Activated T-cell treated with anti-CD3 and anti-CD28 coated beads for 24 hours (primary cell): ENCODE measurements around the gene TUBGCP6.

ENCODE experiments used
- DNase-seq: peaks from one replicate; pipeline ENCODE4 v3.0.0-alpha.2; 2020; ENCODE audit warnings: low read depth

The TUBGCP6 gene

DNA sequence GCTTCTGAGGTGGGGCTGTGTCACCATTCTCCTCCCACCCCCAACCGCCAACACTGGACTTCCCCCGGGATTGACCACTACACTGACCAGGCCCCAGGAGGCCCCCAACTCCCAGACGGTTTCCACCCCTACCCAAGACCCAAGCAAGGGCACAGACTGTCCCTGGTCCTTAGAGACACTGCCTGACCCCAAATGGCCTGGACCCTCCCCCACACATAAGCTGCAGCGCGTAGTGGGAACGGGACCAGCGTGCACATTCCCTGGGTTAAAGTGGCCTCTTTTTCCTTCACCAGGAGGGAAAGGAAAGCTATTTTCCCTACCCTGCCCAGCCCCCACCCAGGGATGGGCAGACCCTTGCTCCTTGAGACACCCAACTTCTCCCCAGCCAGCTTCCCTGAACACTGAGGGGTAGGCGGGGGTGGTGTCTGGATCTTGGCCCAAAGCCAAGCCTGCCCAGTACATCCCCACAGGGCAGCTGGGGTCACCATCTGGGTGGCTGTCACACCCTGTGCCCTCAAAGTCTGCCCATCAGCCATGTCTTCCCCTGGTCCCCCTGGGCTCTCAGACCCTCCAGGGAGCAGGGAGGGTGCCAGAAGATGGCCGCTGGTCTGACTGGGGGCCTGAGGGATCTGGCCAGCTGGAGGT lies 18.3 kb upstream of the TUBGCP6 start:
- no peak for DNase-seq

DNA sequence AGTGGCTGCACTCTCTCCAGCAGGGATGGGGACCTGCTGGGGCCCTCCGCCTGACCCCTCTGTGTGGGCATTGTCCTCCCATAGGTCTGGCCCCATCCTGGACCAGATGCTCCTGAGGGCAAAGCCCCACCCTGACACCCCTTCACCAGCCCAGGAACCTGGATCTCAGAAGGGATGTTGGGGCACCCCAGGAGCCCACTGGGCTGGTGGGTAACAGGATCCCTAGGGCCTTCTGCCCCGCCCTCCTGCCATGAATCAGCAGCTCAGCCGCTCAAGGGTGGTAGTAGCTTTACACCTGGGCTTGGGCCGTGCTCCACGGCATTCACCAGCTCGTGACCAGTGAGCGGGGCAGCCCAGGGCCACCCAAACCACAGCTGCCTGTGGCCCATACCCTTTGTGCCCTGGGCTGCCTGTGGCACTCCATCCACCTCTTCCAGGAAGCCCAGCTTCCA lies 17.7 kb upstream of the TUBGCP6 start:
- no peak for DNase-seq

DNA sequence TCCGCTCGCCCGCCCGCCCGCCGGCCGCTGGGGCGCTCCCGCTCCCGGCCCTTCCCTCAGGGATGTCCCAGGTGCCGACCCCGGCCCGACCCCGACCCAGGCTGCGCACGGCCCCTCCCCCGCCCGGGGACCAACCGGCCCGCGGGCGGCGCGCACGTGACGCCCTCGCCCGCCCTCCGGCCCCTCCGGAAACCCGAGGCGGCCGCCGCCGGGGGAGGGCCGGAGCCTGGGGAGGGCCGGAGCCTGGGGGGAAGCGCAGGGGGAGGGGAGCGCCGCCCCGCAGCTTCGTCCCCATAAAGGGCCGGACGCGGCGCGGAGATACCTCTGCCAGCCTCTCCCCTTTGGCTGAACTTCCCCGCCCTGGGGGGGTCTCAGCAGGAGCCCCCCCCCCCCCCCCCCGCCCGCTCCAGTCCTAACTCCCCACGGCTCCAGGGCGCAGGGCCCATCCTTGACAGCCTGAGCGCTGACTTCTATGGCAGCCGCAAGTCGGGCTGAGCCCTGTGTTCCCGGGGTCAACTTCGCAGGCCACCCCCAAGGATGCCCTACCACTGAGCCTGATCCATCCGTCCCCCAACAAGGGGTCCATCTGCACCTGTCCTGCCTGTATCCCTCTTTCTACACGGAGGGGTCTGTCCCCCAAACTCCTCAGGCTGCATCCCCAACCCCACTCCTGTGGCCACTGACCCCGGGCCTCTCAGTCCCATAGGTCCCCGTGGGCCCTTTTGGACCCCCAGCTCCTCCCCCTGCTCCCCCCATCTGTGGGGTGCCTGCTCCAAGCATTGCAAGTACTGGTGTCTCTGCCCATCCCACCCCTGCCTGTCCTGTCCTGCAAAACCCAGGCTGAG lies 17.0 kb upstream of the TUBGCP6 start, which contains the start of gene MAPK12:
MAPK12 (minus strand) TSS at position 69 of the 845 bp plus-strand sequence. CDS start 174 bp downstream, outside the sequence.
- no peak for DNase-seq

GRCh38 chr22:50260801-50261614 lies 16.2 kb upstream of the TUBGCP6 start:
- no peak for DNase-seq

GRCh38 chr22:50260434-50260800 lies 15.6 kb upstream of the TUBGCP6 start:
- no peak for DNase-seq

DNA sequence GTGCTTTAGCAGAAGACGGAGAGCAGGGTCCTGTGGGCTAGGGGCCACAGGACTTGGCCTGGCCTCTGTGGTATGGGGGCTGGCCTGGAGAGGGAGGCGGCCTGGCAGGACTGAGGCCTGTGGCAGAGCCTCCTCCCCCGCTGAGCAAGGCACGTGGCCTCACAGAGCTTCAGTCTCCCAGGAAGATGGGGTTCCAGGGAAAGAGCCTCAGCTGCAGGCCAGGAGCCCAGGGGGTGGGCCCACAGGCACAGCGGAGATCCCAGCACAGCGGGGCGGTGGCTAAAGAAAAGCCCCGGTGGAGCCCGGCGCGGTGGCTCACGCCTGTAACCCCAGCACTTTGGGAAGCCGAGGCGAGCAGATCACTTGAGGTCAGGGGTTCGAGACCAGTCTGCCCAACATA lies 14.5 kb upstream of the TUBGCP6 start:
- DNase-seq = no peak

GRCh38 chr22:50258361-50259292 lies 13.8 kb upstream of the TUBGCP6 start:
- DNase-seq = no peak

DNA sequence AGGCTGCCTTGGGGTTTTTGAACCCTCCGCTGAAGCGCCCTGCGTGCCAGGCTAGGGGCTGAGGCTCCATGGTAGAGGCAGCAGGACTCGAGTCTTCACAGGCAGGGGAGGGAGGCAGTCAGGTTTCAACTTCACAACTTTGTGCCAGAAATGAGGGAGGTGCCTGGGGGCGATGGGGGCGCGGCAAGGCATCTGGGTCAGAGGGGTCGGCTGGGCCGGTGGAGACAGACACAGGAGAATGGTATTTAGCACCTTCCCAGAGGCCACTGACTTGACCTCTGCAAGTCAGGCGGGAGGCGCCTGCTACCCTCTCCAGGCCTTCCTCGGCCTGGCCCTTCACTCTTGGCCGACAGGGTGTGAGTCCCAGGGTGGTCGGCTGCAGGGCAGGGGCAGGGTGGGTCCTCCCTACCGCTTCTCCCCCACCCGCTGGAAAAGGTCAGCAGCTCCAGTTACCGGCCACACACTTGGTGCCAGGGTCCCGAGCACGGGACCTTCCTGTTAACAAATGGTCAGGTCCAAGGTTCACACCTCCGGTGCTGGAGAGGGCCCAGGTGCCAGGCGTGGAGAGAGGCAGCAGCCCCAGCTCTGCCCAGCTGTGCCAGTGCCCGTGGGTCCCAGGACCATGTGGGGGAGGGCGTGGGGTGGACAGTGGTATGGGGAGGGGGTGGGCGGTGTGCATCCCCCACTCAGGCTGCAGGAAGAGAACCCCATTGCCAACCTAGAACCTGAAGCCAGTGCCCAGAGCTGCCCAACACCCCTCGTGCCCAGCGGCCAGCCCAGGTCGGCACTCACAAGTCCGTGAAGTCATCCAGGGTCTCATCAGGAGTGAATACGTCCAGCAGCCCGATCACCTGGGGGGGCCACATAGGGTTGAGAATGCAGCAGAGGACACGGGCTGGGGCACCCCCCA lies 12.9 kb upstream of the TUBGCP6 start:
- DNase-seq = no peak

GRCh38 chr22:50257041-50257440 lies 12.2 kb upstream of the TUBGCP6 start:
- no peak for DNase-seq

DNA sequence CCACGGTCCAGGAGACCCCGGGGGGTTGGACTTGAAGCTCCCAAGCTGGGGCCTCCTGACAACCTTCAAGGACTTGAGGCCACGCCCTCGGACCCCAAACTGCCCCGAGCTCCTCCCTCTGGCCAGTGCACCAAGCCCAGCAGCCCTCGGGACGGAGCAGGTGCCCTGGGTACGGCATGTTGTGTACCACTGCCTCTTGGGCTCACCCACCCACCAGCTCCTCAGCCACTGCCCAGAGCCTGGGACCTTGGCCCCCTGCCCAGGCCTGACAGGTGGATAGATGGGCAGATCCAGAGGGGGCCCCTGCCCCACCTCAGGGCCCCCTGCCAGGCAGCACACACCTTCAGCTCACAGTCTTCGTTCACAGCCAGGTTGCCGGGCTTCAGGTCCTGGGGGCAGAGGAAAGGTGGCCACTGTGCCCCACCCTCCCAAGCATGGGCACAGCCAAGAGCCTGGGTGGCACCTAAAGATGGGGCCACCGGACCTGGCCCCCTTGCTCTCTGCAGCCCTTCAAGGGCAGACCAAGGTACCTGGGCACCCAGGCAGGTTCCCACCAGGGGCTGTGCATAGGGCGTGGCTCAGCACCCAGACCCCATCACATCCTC lies 11.5 kb upstream of the TUBGCP6 start:
- no peak for DNase-seq

- DNase-seq = no peak
These were observed 10.8 kb upstream of the TUBGCP6 start for GRCh38 chr22:50255607-50256006.

GRCh38 chr22:50255099-50255498 lies 10.3 kb upstream of the TUBGCP6 start:
- DNase-seq = no peak

- DNase-seq = no peak
These were observed 9.1 kb upstream of the TUBGCP6 start for GRCh38 chr22:50253941-50254340.

- no peak for DNase-seq
These were observed 8.5 kb upstream of the TUBGCP6 start for GRCh38 chr22:50253046-50253915.

- DNase-seq = peak; percentile 56
These were observed 7.5 kb upstream of the TUBGCP6 start for GRCh38 chr22:50252082-50253045.

GRCh38 chr22:50251477-50252081 lies 6.8 kb upstream of the TUBGCP6 start:
- DNase-seq = no peak
